Panc1 (cell line): ENCODE data around the gene SH3TC2.

ENCODE experiments used
- POLR2AphosphoS5 ChIP-seq: IDR thresholded peaks from 2 replicates; pipeline ENCODE4 v1.6.1; 2012; ENCODE audit warnings: mild to moderate bottlenecking, low read depth, low read length, moderate library complexity
- REST ChIP-seq, 2 experiments: IDR thresholded peaks; 2 replicates each; pipeline ENCODE4 v1.6.1; 2011 to 2012; ENCODE audit warnings: low read depth in 2 of 2, control low read depth in 1 of 2, low read length in 1 of 2, mild to moderate bottlenecking in 1 of 2, moderate library complexity in 1 of 2; ENCODE audit not compliant: insufficient read depth in 1 of 2
- TCF7L2 ChIP-seq: IDR thresholded peaks from 2 replicates; pipeline ENCODE4 v1.6.1; 2011; ENCODE audit warnings: mild to moderate bottlenecking, low read depth, low read length, inconsistent platforms
- TF ChIP-seq, protein P1 (sequence below): fragments of 450-650 bp; IDR thresholded peaks from 2 replicates; pipeline ENCODE4 v1.5.1; 2017; ENCODE audit warnings: mild to moderate bottlenecking

- TF ChIP-seq, protein P1, sequence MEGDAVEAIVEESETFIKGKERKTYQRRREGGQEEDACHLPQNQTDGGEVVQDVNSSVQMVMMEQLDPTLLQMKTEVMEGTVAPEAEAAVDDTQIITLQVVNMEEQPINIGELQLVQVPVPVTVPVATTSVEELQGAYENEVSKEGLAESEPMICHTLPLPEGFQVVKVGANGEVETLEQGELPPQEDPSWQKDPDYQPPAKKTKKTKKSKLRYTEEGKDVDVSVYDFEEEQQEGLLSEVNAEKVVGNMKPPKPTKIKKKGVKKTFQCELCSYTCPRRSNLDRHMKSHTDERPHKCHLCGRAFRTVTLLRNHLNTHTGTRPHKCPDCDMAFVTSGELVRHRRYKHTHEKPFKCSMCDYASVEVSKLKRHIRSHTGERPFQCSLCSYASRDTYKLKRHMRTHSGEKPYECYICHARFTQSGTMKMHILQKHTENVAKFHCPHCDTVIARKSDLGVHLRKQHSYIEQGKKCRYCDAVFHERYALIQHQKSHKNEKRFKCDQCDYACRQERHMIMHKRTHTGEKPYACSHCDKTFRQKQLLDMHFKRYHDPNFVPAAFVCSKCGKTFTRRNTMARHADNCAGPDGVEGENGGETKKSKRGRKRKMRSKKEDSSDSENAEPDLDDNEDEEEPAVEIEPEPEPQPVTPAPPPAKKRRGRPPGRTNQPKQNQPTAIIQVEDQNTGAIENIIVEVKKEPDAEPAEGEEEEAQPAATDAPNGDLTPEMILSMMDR = no peak
- TF ChIP-seq POLR2AphosphoS5 = no peak
- TF ChIP-seq REST (IDR thresholded peaks at IDR 0.05; ENCODE audit: insufficient read depth in 1 of 2, low read depth in 2 of 2, low read length in 1 of 2) = no peak
- no peak for TF ChIP-seq TCF7L2
Observed at GRCh38 chr5:149012350-149012749, 50.5 kb downstream of the SH3TC2 start.
